ENCODE results near the gene DCXR. TPM values are rescaled to one million over a fixed set of nuclear protein-coding genes. Genes with fewer than 3 reads are reported as not detected.

DCXR gene
- polyA plus RNA-seq, 10 donors = 20.6 to 42.5 (median 35.0) TPM

- peak in 1 of 3 donors; percentile 11 for DNase-seq
These were observed 19.5 kb upstream of the DCXR start for GRCh38 chr17:82056729-82057621.

GRCh38 chr17:82055965-82056728 lies 18.6 kb upstream of the DCXR start:
- DNase-seq = peak in 1 of 3 donors; percentile 2

GRCh38 chr17:82055023-82055964 lies 17.8 kb upstream of the DCXR start:
- peak in 1 of 3 donors; percentile 1 for DNase-seq

- DNase-seq = peak in 1 of 3 donors; percentile 2
These were observed 17.0 kb upstream of the DCXR start for GRCh38 chr17:82054351-82055022.

GRCh38 chr17:82053556-82054263 lies 16.2 kb upstream of the DCXR start:
- peak in 1 of 3 donors; percentile 5 for DNase-seq

- DNase-seq = peak in 1 of 3 donors; percentile 0
These were observed 15.6 kb upstream of the DCXR start for GRCh38 chr17:82053130-82053529.

GRCh38 chr17:82052638-82053059 lies 15.2 kb upstream of the DCXR start:
- no peak for DNase-seq

- peak; percentile 47 to 88 (median 77) for DNase-seq
These were observed 14.5 kb upstream of the DCXR start, which contains the start of the genes GPS1 and RFNG for GRCh38 chr17:82051776-82052637. Gene GPS1, plus strand, starts transcription at chr17:82051898. Its CDS starts 34 bp downstream, at chr17:82051932. Gene RFNG, minus strand, starts transcription at chr17:82051811. Its CDS starts 45 bp downstream, at chr17:82051766.

GRCh38 chr17:82050761-82051641 lies 13.5 kb upstream of the DCXR start:
- DNase-seq = peak in 1 of 3 donors; percentile 54

GRCh38 chr17:82050152-82050760 lies 12.8 kb upstream of the DCXR start:
- peak in 1 of 3 donors; percentile 2 for DNase-seq

- DNase-seq = no peak
These were observed 12.0 kb upstream of the DCXR start for GRCh38 chr17:82049521-82049971.

- no peak for DNase-seq
These were observed 11.6 kb upstream of the DCXR start for GRCh38 chr17:82049106-82049505.

- no peak for DNase-seq
These were observed 11.1 kb upstream of the DCXR start for GRCh38 chr17:82048571-82048971.

- DNase-seq = no peak
These were observed 10.5 kb upstream of the DCXR start for GRCh38 chr17:82047914-82048570.

- no peak for DNase-seq
These were observed 9.9 kb upstream of the DCXR start for GRCh38 chr17:82047379-82047778.

GRCh38 chr17:82046903-82047302 lies 9.4 kb upstream of the DCXR start:
- no peak for DNase-seq
